ENCODE measurements around the gene PRG2. TPM values are rescaled to one million over a fixed set of nuclear protein-coding genes. Genes with fewer than 3 reads are reported as not detected.

Gene PRG2
- total and polyA plus RNA-seq, 9 of the 15 experiments (the other 6 are each of a cell fraction or from before 2014, with no cell fraction given): 1.8 to 78.0 (median 26.6) TPM

GRCh38 chr11:57424792-57425564, 34.5 kb upstream of the PRG2 start (continued):
- TF ChIP-seq ZBTB40 (IDR thresholded peaks at IDR 0.05) (no peak), ZBTB40 (CRISPR knock-in tag; IDR thresholded peaks at IDR 0.05) (no peak), PURB (CRISPR knock-in tag; IDR thresholded peaks at IDR 0.05; ENCODE audit: low read depth) (no peak), HINFP (tag; conservative IDR thresholded peaks at IDR 0.05; ENCODE audit: low read depth) (no peak)
- TF ChIP-seq, protein P1, sequence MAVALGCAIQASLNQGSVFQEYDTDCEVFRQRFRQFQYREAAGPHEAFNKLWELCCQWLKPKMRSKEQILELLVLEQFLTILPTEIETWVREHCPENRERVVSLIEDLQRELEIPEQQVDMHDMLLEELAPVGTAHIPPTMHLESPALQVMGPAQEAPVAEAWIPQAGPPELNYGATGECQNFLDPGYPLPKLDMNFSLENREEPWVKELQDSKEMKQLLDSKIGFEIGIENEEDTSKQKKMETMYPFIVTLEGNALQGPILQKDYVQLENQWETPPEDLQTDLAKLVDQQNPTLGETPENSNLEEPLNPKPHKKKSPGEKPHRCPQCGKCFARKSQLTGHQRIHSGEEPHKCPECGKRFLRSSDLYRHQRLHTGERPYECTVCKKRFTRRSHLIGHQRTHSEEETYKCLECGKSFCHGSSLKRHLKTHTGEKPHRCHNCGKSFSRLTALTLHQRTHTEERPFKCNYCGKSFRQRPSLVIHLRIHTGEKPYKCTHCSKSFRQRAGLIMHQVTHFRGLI (CRISPR knock-in tag; IDR thresholded peaks at IDR 0.05): no peak

Measured in K562 (cell line).